Testis (tissue), 3 donors: ENCODE data around the gene ST6GALNAC2. TPM values are rescaled to one million over a fixed set of nuclear protein-coding genes. Genes with fewer than 3 reads are reported as not detected.

Source experiments
- DNase-seq: peaks from one replicate; pipeline ENCODE4 v3.0.0-alpha.2; 2019
- H3K27ac ChIP-seq, 2 donors: fragments of 200-600 bp; sonication (generic); one replicate each; pipeline ENCODE4 v1.5.1; 2019
- H3K27me3 ChIP-seq: fragments of 200-600 bp; sonication (generic); one replicate; pipeline ENCODE4 v1.5.1; 2019
- H3K36me3 ChIP-seq: fragments of 200-600 bp; sonication (generic); one replicate; pipeline ENCODE4 v1.5.1; 2017; ENCODE audit warnings: low read depth; ENCODE audit errors: missing control alignments
- H3K4me1 ChIP-seq: fragments of 200-600 bp; sonication (generic); one replicate; pipeline ENCODE4 v1.5.1; 2019
- H3K4me3 ChIP-seq, 2 donors: fragments of 200-600 bp; sonication (generic); one replicate each; pipeline ENCODE4 v1.5.1; 2017 to 2019
- H3K9me3 ChIP-seq: fragments of 200-600 bp; sonication (generic); one replicate; pipeline ENCODE4 v1.5.1; 2017
- CTCF ChIP-seq, 3 experiments: fragments of 450-650 bp in 2 of 3; fragments of 200-600 bp in 1 of 3; sonication (generic) in 1 of 3; IDR thresholded peaks; one replicate each; pipeline ENCODE4 v1.5.1; 2016 to 2019; ENCODE audit warnings: antibody characterized with exemption in 3 of 3, mild to moderate bottlenecking in 2 of 3, moderate library complexity in 1 of 3
- POLR2A ChIP-seq: fragments of 450-650 bp; IDR thresholded peaks from one replicate; pipeline ENCODE4 v1.6.1; 2017; ENCODE audit warnings: antibody characterized with exemption, mild to moderate bottlenecking, moderate library complexity
- WGBS, 2 donors: methylation state at CpG; one replicate each; pipeline ENCODE4 v1.1.5; 2018; 5-methylcytosine and 5-hydroxymethylcytosine counted together
- intact Hi-C: fragments of 100-400 bp; cut with DNase I; formaldehyde crosslinking; loops from one replicate; pipeline ENCODE4 v1.15.1; 2023; ENCODE audit warnings: low total_unique reads
- polyA plus RNA-seq: library from polyadenylated mRNA; stranded (reverse); fragments of 350-450 nt; fragmentation: Illumina TruSeq; extraction: RNeasy Lipid Tissue Mini Kit (QIAGEN cat#74804); gene quantifications from one replicate; pipeline ENCODE4 v1.2.3, GENCODE V29; 2014; ENCODE audit warnings: low read depth, low replicate concordance; ENCODE audit not compliant: insufficient read depth
- total RNA-seq, 2 donors: library from RNA; depleted of rRNA; stranded (reverse); fragments of >200 nt; gene quantifications; one replicate each; pipeline ENCODE4 v1.2.3, GENCODE V29; 2016

ST6GALNAC2 gene
- total and polyA plus RNA-seq, 3 donors from 2014 or later: 29.7 to 107 (median 87.5) TPM

GRCh38 chr17:76630151-76630550 is 44.5 kb upstream of the ST6GALNAC2 start:
- Histone ChIP-seq H3K9me3 (no peaks in the 10 kb centered on the region), H3K27ac (no peak overlapping the region), H3K4me3 (no peak overlapping the region), H3K36me3 (no peaks in the 10 kb centered on the region), H3K4me1 (no peaks in the 10 kb centered on the region), H3K27me3 (no peaks in the 10 kb centered on the region)
- no peak for DNase-seq
- WGBS, 2 donors: 59 to 76% methylated on average over 6 of the region's 6 CpGs
- TF ChIP-seq CTCF (IDR thresholded peaks at IDR 0.05) (no peak), POLR2A (no peak)
- intact Hi-C loops: no loop called here

- DNase-seq: no peak
- Histone ChIP-seq H3K4me3 (no peak overlapping the region), H3K27ac (no peak overlapping the region), H3K27me3 (no peaks in the 10 kb centered on the region), H3K36me3 (no peaks in the 10 kb centered on the region), H3K4me1 (no peaks in the 10 kb centered on the region), H3K9me3 (no peaks in the 10 kb centered on the region)
- intact Hi-C loops: no loop called here
- TF ChIP-seq POLR2A: no peak
- no peak for TF ChIP-seq CTCF (IDR thresholded peaks at IDR 0.05)
- 92 to 96% methylated on average over 13 of the region's 13 CpGs for WGBS, 2 donors
Measured at GRCh38 chr17:76627510-76627909, 41.9 kb upstream of the ST6GALNAC2 start.

GRCh38 chr17:76626442-76626841 is 40.8 kb upstream of the ST6GALNAC2 start:
- 82 to 89% methylated on average over 11 of the region's 11 CpGs for WGBS, 2 donors
- intact Hi-C loops: no loop called here
- no peaks in the 10 kb centered on the region for H3K27me3 ChIP-seq

GRCh38 chr17:76625496-76625895 is 39.8 kb upstream of the ST6GALNAC2 start:
- Histone ChIP-seq H3K27ac (no peak overlapping the region), H3K27me3 (no peaks in the 10 kb centered on the region), H3K9me3 (no peaks in the 10 kb centered on the region), H3K36me3 (no peaks in the 10 kb centered on the region), H3K4me1 (no peaks in the 10 kb centered on the region), H3K4me3 (no peak overlapping the region)
- no peak for DNase-seq
- intact Hi-C loops: no loop called here
- TF ChIP-seq CTCF (IDR thresholded peaks at IDR 0.05): no peak
- no peak for TF ChIP-seq POLR2A
- WGBS, 2 donors: 75 to 80% methylated on average over 4 to 6 of the region's 6 CpGs

More at GRCh38 chr17:76626442-76626841, 40.8 kb upstream of the ST6GALNAC2 start:
- Histone ChIP-seq H3K4me3 (no peak overlapping the region), H3K36me3 (no peaks in the 10 kb centered on the region), H3K9me3 (no peaks in the 10 kb centered on the region), H3K4me1 (no peaks in the 10 kb centered on the region), H3K27ac (no peak overlapping the region)
- TF ChIP-seq CTCF (IDR thresholded peaks at IDR 0.05) (no peak), POLR2A (no peak)
- no peak for DNase-seq

- H3K4me1 ChIP-seq: no peaks in the 10 kb centered on the region
- peak; percentile 65 to 95 (median 94) for TF ChIP-seq CTCF (IDR thresholded peaks at IDR 0.05)
- no peak for TF ChIP-seq POLR2A
- no peak overlapping the region for H3K27ac ChIP-seq
- intact Hi-C loops: no loop called here
- 23 to 31% methylated on average over 18 of the region's 18 CpGs for WGBS, 2 donors
- no peaks in the 10 kb centered on the region for H3K36me3 ChIP-seq
- peak; percentile 85 for DNase-seq
- H3K9me3 ChIP-seq: no peaks in the 10 kb centered on the region
- no peaks in the 10 kb centered on the region for H3K27me3 ChIP-seq
- no peak overlapping the region for H3K4me3 ChIP-seq
Measured at GRCh38 chr17:76623271-76624146, 37.8 kb upstream of the ST6GALNAC2 start.
